ENCODE results near the gene NOTCH3. TPM values are rescaled to one million over a fixed set of nuclear protein-coding genes. Genes with fewer than 3 reads are reported as not detected.

NOTCH3 gene
- total and polyA plus RNA-seq, 2 of the 8 experiments (the other 6 are each of a cell fraction or from before 2014, with no cell fraction given), result 37.5 to 107 TPM

DNA sequence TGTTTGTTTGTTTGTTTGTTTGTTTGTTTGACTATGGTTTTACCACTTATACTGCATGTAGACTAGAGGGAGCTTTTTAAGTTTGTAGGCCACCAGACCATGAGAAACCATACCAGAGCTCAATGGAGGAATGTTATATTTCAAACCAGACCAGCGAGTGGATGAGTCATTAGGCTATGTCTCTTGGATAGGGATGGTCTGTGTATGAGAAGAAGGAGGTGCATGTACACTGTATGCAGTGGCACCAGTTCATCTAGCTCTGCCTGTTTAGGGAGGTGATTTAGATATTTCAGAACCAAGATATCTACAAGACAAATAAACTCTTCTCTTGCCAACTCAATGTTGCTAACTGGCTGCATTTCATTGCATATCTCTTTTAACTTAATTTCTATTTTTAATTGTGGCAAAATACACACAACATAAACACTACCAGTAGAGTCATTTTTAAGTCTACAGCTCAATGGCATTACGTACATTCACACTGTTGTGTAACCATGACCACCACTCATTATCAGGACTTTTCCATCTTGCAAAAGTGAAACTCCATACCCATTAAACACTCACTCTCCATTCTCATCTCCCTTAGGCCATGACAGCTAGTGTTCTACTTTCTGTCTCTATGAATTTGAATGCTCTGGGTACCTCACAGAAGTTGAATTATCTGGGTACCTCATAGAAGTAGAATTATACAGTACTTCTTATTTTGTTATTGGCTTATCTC, 64.4 kb downstream of the NOTCH3 start:
- Histone ChIP-seq H3K9ac (replicated peaks in 1 of 4; ENCODE audit: extremely low read depth in 1 of 4, low read depth in 3 of 4, low read length in 3 of 4) (no peak overlapping the region), H2BK120ac (replicated peaks; ENCODE audit: low read depth, low read length) (no peak overlapping the region), H2AK5ac (ENCODE audit: low read depth, low read length) (no peak overlapping the region), H3K79me2 (ENCODE audit: control insufficient read depth in 1 of 2, insufficient read depth in 2 of 2, low read length in 2 of 2) (no peaks in the 10 kb centered on the region), H3K4me2 (ENCODE audit: insufficient read depth in 1 of 2, low read depth in 2 of 2, low read length in 2 of 2) (no peak overlapping the region), H2BK15ac (ENCODE audit: low read length) (no peak overlapping the region), H3K18ac (ENCODE audit: extremely low read depth, low read length) (no peak overlapping the region), H4K20me1 (replicated peaks in 1 of 2; ENCODE audit: control insufficient read depth in 1 of 2, insufficient read depth in 2 of 2, low read length in 2 of 2) (no peaks in the 10 kb centered on the region), H3K23ac (ENCODE audit: insufficient read length) (no peak overlapping the region), H3K14ac (ENCODE audit: insufficient read length) (no peak overlapping the region), H3K23me2 (ENCODE audit: low read depth, low read length) (no peaks in the 10 kb centered on the region), H3K79me1 (ENCODE audit: low read depth, low read length) (no peaks in the 10 kb centered on the region), H3K4me1 (replicated peaks in 1 of 4; ENCODE audit: control insufficient read depth in 3 of 4, insufficient read depth in 4 of 4, low read length in 3 of 4) (no peaks in the 10 kb centered on the region), H2BK5ac (ENCODE audit: low read depth, low read length) (no peak overlapping the region), H3K9me3 (ENCODE audit: insufficient read depth in 2 of 2, low read depth in 1 of 2, low read length in 1 of 2) (peaks cover 0 to 11% of the 10 kb centered on the region in 2 experiments; a peak in 2 of 4 replicates), H4K8ac (ENCODE audit: extremely low read depth, insufficient read depth, low read length) (no peak overlapping the region), H3K27ac (ENCODE audit: low read depth, low read length) (no peak overlapping the region), H3K4me3 (ENCODE audit: extremely low read depth in 1 of 4, insufficient read depth in 2 of 4, low read depth in 3 of 4, low read length in 4 of 4) (no peak overlapping the region), H2BK12ac (ENCODE audit: low read depth, low read length) (no peak overlapping the region), H2BK20ac (ENCODE audit: low read length) (no peak overlapping the region), H3K4ac (replicated peaks; ENCODE audit: insufficient read length, low read depth, low read length) (no peak overlapping the region), H3K56ac (replicated peaks; ENCODE audit: insufficient read length, low read depth, low read length) (no peak overlapping the region), H4K5ac (ENCODE audit: insufficient read length, low read depth, low read length) (no peak overlapping the region), H2AFZ (ENCODE audit: low read length) (no peak overlapping the region), H4K91ac (replicated peaks; ENCODE audit: insufficient read length, low read length) (no peak overlapping the region), H3K36me3 (ENCODE audit: control insufficient read depth in 2 of 4, insufficient read depth in 4 of 4, low read length in 3 of 4) (no peaks in the 10 kb centered on the region), H3K27me3 (replicated peaks in 1 of 4; ENCODE audit: control insufficient read depth in 3 of 4, extremely low read depth in 1 of 4, insufficient read depth in 3 of 4, low read length in 3 of 4) (no peaks in the 10 kb centered on the region; a peak in 2 of 7 replicates)
- CTCF ChIA-PET (ENCODE audit: partially characterized antibody), result interaction anchor here (0.9 to 3.0 kb wide), 2 partner anchors 14 to 18 kb away, joined by 3 to 10 read pairs; no protein-coding TSS in a partner anchor
- FAIRE-seq, result no peak
- POLR2A ChIA-PET (ENCODE audit: partially characterized antibody), result interaction anchor here (0.9 kb wide), 1 partner anchor 13 kb away, joined by 3 read pairs; no protein-coding TSS in a partner anchor
- DNase-seq (ENCODE audit: low read depth in 1 of 2, low spot score in 2 of 2), result no peak
- TF ChIP-seq POLR2A (IDR thresholded peaks at IDR 0.05; ENCODE audit: control extremely low read depth in 1 of 2, low read depth in 2 of 2, low read length in 2 of 2) (no peak), HDAC2 (IDR thresholded peaks at IDR 0.05; ENCODE audit: borderline replicate concordance in 1 of 2, low read depth in 2 of 2, low read length in 2 of 2) (no peak), CHD1 (IDR thresholded peaks at IDR 0.05; ENCODE audit: low read depth, low read length) (no peak), BCL11A (IDR thresholded peaks at IDR 0.05; ENCODE audit: low read depth in 2 of 2, low read length in 2 of 2) (no peak), FOSL1 (IDR thresholded peaks at IDR 0.05; ENCODE audit: insufficient read depth, low read depth, low read length) (no peak)
- TF ChIP-seq, protein P1, sequence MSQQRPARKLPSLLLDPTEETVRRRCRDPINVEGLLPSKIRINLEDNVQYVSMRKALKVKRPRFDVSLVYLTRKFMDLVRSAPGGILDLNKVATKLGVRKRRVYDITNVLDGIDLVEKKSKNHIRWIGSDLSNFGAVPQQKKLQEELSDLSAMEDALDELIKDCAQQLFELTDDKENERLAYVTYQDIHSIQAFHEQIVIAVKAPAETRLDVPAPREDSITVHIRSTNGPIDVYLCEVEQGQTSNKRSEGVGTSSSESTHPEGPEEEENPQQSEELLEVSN (IDR thresholded peaks at IDR 0.05), result no peak
- 92% methylated on average over 2 of the region's 2 CpGs; no CpG with 5 or more reads in 1 of the 2 experiments for WGBS, 2 experiments (ENCODE audit: extremely low coverage in 1 of 2, insufficient coverage in 1 of 2, insufficient read length in 1 of 2, insufficient replicate concordance in 2 of 2, low coverage in 1 of 2, low lambda C conversion rate in 2 of 2, missing lambda C conversion rate in 1 of 2)

All from H1 (cell line).